Esophagus mucosa (tissue), 1 donor: ENCODE data around the gene MPP3. TPM values are rescaled to one million over a fixed set of nuclear protein-coding genes. Genes with fewer than 3 reads are reported as not detected.
A peak's percentile ranks its signal among the peaks of the same experiment; 100 is the strongest.
"Not testable (repeated sequence)": the region's sequence is repeated elsewhere in the genome, so short reads cannot be mapped to it uniquely, and the experiment has no call there.

ENCODE experiments used
- ATAC-seq: fragments of 200-7000 bp; cut with Tn5 transposase; one replicate; pipeline ENCODE4 v1.9.1; 2020
- total RNA-seq: library from RNA; stranded (reverse); gene quantifications from one replicate; pipeline ENCODE4 v1.2.4, GENCODE V29; 2023
- donor health status: DM: yes; HTN: yes; CAD: no.

The MPP3 gene
- total RNA-seq, result 2.8 TPM

GRCh38 chr17:43832976-43833829 lies at the start of gene MPP3:
Gene MPP3, minus strand, starts transcription at chr17:43833146. Its CDS starts 1,240 bp downstream, at chr17:43831906.
- ATAC-seq, result peak; percentile 94

- no peak for ATAC-seq
These were observed 49.0 kb upstream of the MPP3 start for GRCh38 chr17:43881758-43882505.

GRCh38 chr17:43881181-43881580 lies 48.2 kb upstream of the MPP3 start:
- no peak for ATAC-seq

- ATAC-seq, result peak; percentile 11
These were observed 47.6 kb upstream of the MPP3 start for GRCh38 chr17:43880420-43880991.

- ATAC-seq, result no peak
These were observed 46.9 kb upstream of the MPP3 start for GRCh38 chr17:43879723-43880419.

- ATAC-seq, result peak; percentile 86
These were observed 45.6 kb upstream of the MPP3 start for GRCh38 chr17:43878260-43879175.

- ATAC-seq, result no peak
These were observed 44.7 kb upstream of the MPP3 start for GRCh38 chr17:43877451-43878155.

GRCh38 chr17:43877031-43877430 lies 44.1 kb upstream of the MPP3 start:
- ATAC-seq, result no peak

- no peak for ATAC-seq
These were observed 42.7 kb upstream of the MPP3 start for GRCh38 chr17:43875476-43876147.

- no peak for ATAC-seq
These were observed 41.3 kb upstream of the MPP3 start for GRCh38 chr17:43874293-43874692.

GRCh38 chr17:43873815-43874214 lies 40.9 kb upstream of the MPP3 start:
- no peak for ATAC-seq

- no peak for ATAC-seq
These were observed 40.1 kb upstream of the MPP3 start for GRCh38 chr17:43873091-43873490.

GRCh38 chr17:43871946-43872690 lies 39.2 kb upstream of the MPP3 start:
- no peak for ATAC-seq

GRCh38 chr17:43869031-43869430 lies 36.1 kb upstream of the MPP3 start:
- not testable (repeated sequence) for ATAC-seq

GRCh38 chr17:43868226-43868994 lies 35.5 kb upstream of the MPP3 start:
- no peak for ATAC-seq

GRCh38 chr17:43864161-43864984 lies 31.4 kb upstream of the MPP3 start:
- no peak for ATAC-seq

- ATAC-seq, result no peak
These were observed 29.0 kb upstream of the MPP3 start for GRCh38 chr17:43861960-43862359.
